Measurements from ENCODE around the gene MYCN.

MYCN gene

GRCh38 chr2:15980605-15981098 is 40.3 kb downstream of the MYCN start:
- TF ChIP-seq EZH2 (optimal IDR thresholded peaks at IDR 0.05; ENCODE audit: low read depth, low read length) (no peak), CTCF (IDR thresholded peaks at IDR 0.05; ENCODE audit: low read length) (no peak), EZH2phosphoT487 (IDR thresholded peaks at IDR 0.05; ENCODE audit: low read length) (no peak)
- H3K4me3 ChIP-seq (ENCODE audit: low read length), result no peak overlapping the region
- H3K79me2 ChIP-seq (ENCODE audit: low read length), result no peaks in the 10 kb centered on the region
- no peaks in the 10 kb centered on the region for H3K9me3 ChIP-seq (replicated peaks; ENCODE audit: insufficient read depth, low read length)
- no peaks in the 10 kb centered on the region for H3K27me3 ChIP-seq (replicated peaks; ENCODE audit: insufficient read depth, low read length)
- DNase-seq, result no peak
- H4K20me1 ChIP-seq (ENCODE audit: insufficient read depth, low read length), result no peaks in the 10 kb centered on the region
- H2AFZ ChIP-seq (ENCODE audit: low read length), result no peak overlapping the region
- no peaks in the 10 kb centered on the region for H3K4me1 ChIP-seq (ENCODE audit: low read length)
- H3F3A ChIP-seq (ENCODE audit: insufficient read depth, low read length), result no peaks in the 10 kb centered on the region
- no peak overlapping the region for H3K27ac ChIP-seq (ENCODE audit: low read length)
- no peak overlapping the region for H3K4me2 ChIP-seq (ENCODE audit: low read depth, low read length)
- no peaks in the 10 kb centered on the region for H3K36me3 ChIP-seq (replicated peaks; ENCODE audit: insufficient read depth, low read length)
- no peak overlapping the region for H3K9ac ChIP-seq (ENCODE audit: low read length)
- H3K9me2 ChIP-seq (replicated peaks; ENCODE audit: insufficient read depth, low read length), result no peaks in the 10 kb centered on the region

GRCh38 chr2:15981646-15982045 is 41.3 kb downstream of the MYCN start:
- no peaks in the 10 kb centered on the region for H3F3A ChIP-seq (ENCODE audit: insufficient read depth, low read length)
- no peak overlapping the region for H3K27ac ChIP-seq (ENCODE audit: low read length)
- H2AFZ ChIP-seq (ENCODE audit: low read length), result no peak overlapping the region
- H3K36me3 ChIP-seq (replicated peaks; ENCODE audit: insufficient read depth, low read length), result no peaks in the 10 kb centered on the region
- H3K79me2 ChIP-seq (ENCODE audit: low read length), result no peaks in the 10 kb centered on the region
- H3K9me3 ChIP-seq (replicated peaks; ENCODE audit: insufficient read depth, low read length), result no peaks in the 10 kb centered on the region
- no peak for DNase-seq
- no peaks in the 10 kb centered on the region for H3K4me1 ChIP-seq (ENCODE audit: low read length)
- H3K27me3 ChIP-seq (replicated peaks; ENCODE audit: insufficient read depth, low read length), result no peaks in the 10 kb centered on the region
- no peaks in the 10 kb centered on the region for H4K20me1 ChIP-seq (ENCODE audit: insufficient read depth, low read length)
- TF ChIP-seq EZH2phosphoT487 (IDR thresholded peaks at IDR 0.05; ENCODE audit: low read length), result no peak
- TF ChIP-seq CTCF (IDR thresholded peaks at IDR 0.05; ENCODE audit: low read length), result no peak
- TF ChIP-seq EZH2 (optimal IDR thresholded peaks at IDR 0.05; ENCODE audit: low read depth, low read length), result no peak
- no peak overlapping the region for H3K4me2 ChIP-seq (ENCODE audit: low read depth, low read length)
- no peak overlapping the region for H3K4me3 ChIP-seq (ENCODE audit: low read length)
- no peak overlapping the region for H3K9ac ChIP-seq (ENCODE audit: low read length)
- no peaks in the 10 kb centered on the region for H3K9me2 ChIP-seq (replicated peaks; ENCODE audit: insufficient read depth, low read length)

- H3K9me3 ChIP-seq (replicated peaks; ENCODE audit: insufficient read depth, low read length), result no peaks in the 10 kb centered on the region
- H3K9ac ChIP-seq (ENCODE audit: low read length), result no peak overlapping the region
- H3K36me3 ChIP-seq (replicated peaks; ENCODE audit: insufficient read depth, low read length), result no peaks in the 10 kb centered on the region
- H3K4me3 ChIP-seq (ENCODE audit: low read length), result no peak overlapping the region
- H3K79me2 ChIP-seq (ENCODE audit: low read length), result no peaks in the 10 kb centered on the region
- H3K4me1 ChIP-seq (ENCODE audit: low read length), result no peaks in the 10 kb centered on the region
- no peaks in the 10 kb centered on the region for H3K27me3 ChIP-seq (replicated peaks; ENCODE audit: insufficient read depth, low read length)
- no peak for TF ChIP-seq CTCF (IDR thresholded peaks at IDR 0.05; ENCODE audit: low read length)
- no peak for TF ChIP-seq EZH2phosphoT487 (IDR thresholded peaks at IDR 0.05; ENCODE audit: low read length)
- TF ChIP-seq EZH2 (optimal IDR thresholded peaks at IDR 0.05; ENCODE audit: low read depth, low read length), result no peak
- no peaks in the 10 kb centered on the region for H3F3A ChIP-seq (ENCODE audit: insufficient read depth, low read length)
- no peaks in the 10 kb centered on the region for H3K9me2 ChIP-seq (replicated peaks; ENCODE audit: insufficient read depth, low read length)
- H3K27ac ChIP-seq (ENCODE audit: low read length), result no peak overlapping the region
- H4K20me1 ChIP-seq (ENCODE audit: insufficient read depth, low read length), result no peaks in the 10 kb centered on the region
- H2AFZ ChIP-seq (ENCODE audit: low read length), result no peak overlapping the region
- DNase-seq, result no peak
- no peak overlapping the region for H3K4me2 ChIP-seq (ENCODE audit: low read depth, low read length)
These were observed 42.1 kb downstream of the MYCN start for GRCh38 chr2:15982285-15983044.
